ENCODE results near the gene FAM193A. TPM values are rescaled to one million over a fixed set of nuclear protein-coding genes. Genes with fewer than 3 reads are reported as not detected.

The FAM193A gene
- total RNA-seq, 1 donor from 2014 or later: 28.9 TPM

DNA sequence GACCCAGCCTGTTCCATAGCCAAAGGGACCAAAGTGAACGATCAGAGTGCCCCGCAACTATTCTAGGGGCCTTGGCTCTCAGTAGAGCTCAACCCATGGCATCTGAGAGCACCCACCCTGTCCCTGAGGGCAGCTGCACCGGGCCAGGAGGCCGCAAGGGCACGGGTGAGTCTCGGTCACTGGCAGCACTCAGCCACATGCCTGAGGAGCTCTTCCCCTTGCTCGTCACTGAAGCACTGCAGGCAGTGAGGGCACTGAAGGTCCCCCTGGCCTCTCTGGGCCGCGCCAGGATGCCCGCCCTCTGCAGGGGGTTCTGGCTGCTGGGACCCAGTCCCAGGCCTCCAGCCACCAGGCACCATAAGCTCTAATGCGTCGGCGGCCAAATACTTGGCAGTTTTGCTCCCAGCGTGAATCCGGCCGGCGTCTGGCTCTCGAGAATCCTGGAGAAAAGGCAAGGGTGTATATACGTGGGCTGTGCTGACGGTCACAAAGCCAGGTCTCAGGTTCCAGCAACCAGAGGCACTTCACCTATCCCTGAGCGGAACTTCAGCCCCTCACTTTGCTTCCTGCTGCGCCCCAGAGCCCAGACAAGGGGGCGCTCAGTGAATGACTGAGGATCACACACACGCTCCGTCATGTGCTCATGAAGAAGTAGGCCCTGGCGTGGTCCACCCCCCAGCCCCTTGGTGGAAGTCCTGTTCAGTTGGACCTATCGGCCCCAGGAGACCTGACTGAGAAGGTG is 205.8 kb downstream of the FAM193A start:
- Histone ChIP-seq H3K4me3 (no peak overlapping the region), H3K4me1 (peaks cover 15% of the 10 kb centered on the region), H3K9me3 (no peaks in the 10 kb centered on the region), H3K27ac (no peak overlapping the region), H3K36me3 (peaks cover 50% of the 10 kb centered on the region), H3K27me3 (no peaks in the 10 kb centered on the region)
- peak; percentile 56 for DNase-seq
- no peak for ATAC-seq
- intact Hi-C loops (cut with DNase I): no loop called here
- TF ChIP-seq, protein P1, sequence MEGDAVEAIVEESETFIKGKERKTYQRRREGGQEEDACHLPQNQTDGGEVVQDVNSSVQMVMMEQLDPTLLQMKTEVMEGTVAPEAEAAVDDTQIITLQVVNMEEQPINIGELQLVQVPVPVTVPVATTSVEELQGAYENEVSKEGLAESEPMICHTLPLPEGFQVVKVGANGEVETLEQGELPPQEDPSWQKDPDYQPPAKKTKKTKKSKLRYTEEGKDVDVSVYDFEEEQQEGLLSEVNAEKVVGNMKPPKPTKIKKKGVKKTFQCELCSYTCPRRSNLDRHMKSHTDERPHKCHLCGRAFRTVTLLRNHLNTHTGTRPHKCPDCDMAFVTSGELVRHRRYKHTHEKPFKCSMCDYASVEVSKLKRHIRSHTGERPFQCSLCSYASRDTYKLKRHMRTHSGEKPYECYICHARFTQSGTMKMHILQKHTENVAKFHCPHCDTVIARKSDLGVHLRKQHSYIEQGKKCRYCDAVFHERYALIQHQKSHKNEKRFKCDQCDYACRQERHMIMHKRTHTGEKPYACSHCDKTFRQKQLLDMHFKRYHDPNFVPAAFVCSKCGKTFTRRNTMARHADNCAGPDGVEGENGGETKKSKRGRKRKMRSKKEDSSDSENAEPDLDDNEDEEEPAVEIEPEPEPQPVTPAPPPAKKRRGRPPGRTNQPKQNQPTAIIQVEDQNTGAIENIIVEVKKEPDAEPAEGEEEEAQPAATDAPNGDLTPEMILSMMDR (IDR thresholded peaks at IDR 0.05): no peak

DNA sequence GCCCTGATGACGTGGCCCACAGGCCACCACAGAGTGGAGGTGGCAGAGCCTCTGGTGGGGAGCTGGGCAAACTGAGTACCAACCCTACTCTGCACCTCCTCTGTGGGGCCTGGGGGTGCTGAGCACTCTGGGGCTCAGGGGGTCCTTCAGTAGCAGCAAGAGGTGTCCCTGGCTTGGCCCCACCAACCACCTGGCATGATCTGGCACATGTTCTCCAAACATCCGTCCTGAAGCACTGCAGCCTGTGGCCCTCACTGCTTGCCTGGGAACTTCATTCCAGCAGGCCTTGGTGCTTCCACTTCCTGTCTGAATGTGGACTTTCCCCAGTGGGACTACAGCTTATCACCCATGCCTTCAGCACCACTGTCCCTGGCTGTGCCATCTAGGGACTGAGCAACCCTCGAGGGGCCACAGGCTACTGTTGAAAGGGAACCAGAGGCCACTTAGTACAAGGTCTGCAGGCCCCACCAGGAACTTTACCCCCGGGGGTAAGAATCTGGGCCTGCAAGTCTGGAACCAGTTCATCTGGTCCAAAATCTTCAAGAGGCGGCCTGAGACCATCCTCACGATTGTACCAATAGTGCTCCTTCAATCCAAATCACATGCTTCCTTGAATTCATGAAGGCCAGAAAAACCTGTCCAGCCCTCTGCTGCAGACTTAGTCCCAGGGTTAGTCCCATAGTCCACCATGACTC is 206.5 kb downstream of the FAM193A start:
- Histone ChIP-seq H3K27ac (no peak overlapping the region), H3K4me3 (no peak overlapping the region), H3K27me3 (no peaks in the 10 kb centered on the region), H3K9me3 (no peaks in the 10 kb centered on the region), H3K4me1 (peaks cover 19% of the 10 kb centered on the region), H3K36me3 (peaks cover 55% of the 10 kb centered on the region)
- TF ChIP-seq, protein P1 (IDR thresholded peaks at IDR 0.05): no peak
- intact Hi-C loops (cut with DNase I): no loop called here
- DNase-seq (no peak), ATAC-seq (peak; percentile 6)

DNA sequence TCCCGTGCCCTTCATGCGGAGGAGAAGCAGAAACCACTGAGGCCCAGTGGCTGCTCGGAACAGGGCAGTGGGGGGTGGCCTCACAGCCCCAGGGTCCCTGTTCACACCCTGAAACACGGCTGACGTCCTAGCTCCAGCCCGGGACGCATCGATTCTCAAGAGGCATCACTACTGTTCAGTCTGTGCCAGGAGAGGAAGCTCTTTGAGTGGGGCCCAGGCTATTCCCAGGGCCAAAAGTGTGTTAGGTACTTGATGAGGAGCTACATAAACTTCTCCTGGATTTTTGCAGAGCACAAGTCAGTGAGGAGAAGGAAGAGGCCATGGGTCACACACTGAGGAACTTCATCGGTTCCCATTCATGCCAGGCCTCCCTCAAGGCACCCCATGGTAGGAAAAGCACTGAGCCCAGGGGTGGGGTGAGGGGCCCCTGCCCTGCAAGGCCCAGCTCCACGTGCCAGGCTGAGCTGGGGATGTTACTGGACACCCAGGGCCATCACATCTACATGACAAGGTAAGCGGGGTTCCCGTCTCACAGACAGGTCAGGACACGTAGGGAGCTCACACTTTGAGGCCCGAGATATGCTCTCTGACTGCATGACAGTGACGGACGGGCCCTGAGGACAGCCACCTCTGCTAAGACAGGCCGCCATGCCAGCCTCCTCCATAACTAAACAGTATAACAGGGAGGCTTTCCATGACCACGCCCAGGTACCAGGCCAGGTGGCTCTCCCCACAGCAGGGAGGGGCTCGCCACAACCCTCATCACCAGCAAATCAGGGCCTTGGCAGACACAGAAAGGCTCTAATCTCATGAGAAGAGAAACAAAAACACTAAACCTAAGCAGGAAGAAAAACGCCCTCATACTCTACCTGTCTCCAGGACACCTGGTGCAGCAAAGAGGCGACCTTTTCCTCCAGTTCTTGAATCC is 207.3 kb downstream of the FAM193A start:
- DNase-seq (no peak), ATAC-seq (peak; percentile 8)
- Histone ChIP-seq H3K27me3 (no peaks in the 10 kb centered on the region), H3K27ac (no peak overlapping the region), H3K36me3 (peaks cover 55% of the 10 kb centered on the region), H3K9me3 (no peaks in the 10 kb centered on the region), H3K4me3 (no peak overlapping the region), H3K4me1 (peaks cover 19% of the 10 kb centered on the region)
- intact Hi-C loops (cut with DNase I): no loop called here
- TF ChIP-seq, protein P1 (IDR thresholded peaks at IDR 0.05): no peak

DNA sequence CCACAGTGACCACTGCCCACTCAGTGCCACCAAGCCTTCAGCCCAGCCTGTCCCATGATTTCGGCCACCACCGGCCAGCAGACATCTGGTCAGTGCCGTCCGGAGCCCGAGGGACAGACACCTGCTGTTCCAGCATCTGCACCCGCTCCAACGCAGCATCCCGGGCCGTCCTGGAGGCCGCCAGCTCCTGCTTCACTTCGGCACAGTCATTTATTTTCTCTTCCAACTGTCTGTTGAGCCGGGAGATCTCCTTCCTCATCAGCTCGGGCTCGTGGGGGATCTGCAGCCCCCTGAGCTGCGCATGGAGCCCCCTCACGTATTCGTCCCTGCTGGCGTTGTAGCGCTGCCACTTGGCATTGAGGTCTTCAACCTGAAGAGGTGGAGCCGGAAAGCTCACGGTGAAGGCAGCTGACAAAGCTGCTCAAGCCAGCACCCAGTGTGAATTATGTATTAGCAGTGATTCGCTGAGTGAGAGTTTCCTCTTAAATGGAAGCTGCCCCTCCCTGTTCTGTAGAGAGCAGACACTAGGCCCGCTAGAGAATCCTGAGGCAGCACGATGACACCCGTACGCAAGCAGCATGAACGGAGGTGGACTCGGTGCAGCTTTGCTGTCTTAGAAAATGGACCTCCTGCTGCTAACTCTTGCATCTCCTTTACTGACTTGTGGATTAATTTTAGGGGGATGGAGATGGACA is 208.3 kb downstream of the FAM193A start:
- TF ChIP-seq, protein P1 (IDR thresholded peaks at IDR 0.05): no peak
- intact Hi-C loops (cut with DNase I): no loop called here
- ATAC-seq (no peak), DNase-seq (no peak)
- no peaks in the 10 kb centered on the region for H3K9me3 ChIP-seq
- H3K4me1 ChIP-seq: peaks cover 19% of the 10 kb centered on the region
- peaks cover 55% of the 10 kb centered on the region for H3K36me3 ChIP-seq
- no peaks in the 10 kb centered on the region for H3K27me3 ChIP-seq
- no peak overlapping the region for H3K4me3 ChIP-seq
- no peak overlapping the region for H3K27ac ChIP-seq

DNA sequence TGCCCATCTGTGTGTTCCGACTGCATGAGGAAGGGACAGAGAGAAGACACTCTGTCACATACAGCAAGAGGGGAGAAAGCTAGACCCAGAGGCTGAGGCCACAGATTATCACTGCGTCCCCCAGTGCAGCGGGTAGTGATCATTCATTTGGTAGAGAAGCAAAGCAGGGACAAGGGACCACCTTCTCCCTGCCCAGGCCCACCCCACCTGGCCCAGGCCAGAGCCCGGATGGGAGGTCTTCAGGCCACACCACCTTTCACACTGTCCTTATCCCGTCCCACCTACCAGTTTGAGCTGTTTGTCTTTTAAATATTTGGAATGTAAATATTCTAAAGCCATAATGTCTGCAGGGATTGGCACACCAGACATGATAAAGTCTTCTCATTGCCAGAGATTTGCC is 209.1 kb downstream of the FAM193A start:
- Histone ChIP-seq H3K36me3 (peaks cover 55% of the 10 kb centered on the region), H3K4me1 (peaks cover 19% of the 10 kb centered on the region), H3K9me3 (no peaks in the 10 kb centered on the region), H3K27ac (no peak overlapping the region), H3K27me3 (no peaks in the 10 kb centered on the region), H3K4me3 (no peak overlapping the region)
- ATAC-seq: no peak
- intact Hi-C loops (cut with DNase I): no loop called here
- TF ChIP-seq, protein P1 (IDR thresholded peaks at IDR 0.05): no peak
- no peak for DNase-seq

All from upper lobe of right lung (tissue), 1 donor.